ENCODE measurements around the gene ZBTB4.

Gene ZBTB4, protein sequence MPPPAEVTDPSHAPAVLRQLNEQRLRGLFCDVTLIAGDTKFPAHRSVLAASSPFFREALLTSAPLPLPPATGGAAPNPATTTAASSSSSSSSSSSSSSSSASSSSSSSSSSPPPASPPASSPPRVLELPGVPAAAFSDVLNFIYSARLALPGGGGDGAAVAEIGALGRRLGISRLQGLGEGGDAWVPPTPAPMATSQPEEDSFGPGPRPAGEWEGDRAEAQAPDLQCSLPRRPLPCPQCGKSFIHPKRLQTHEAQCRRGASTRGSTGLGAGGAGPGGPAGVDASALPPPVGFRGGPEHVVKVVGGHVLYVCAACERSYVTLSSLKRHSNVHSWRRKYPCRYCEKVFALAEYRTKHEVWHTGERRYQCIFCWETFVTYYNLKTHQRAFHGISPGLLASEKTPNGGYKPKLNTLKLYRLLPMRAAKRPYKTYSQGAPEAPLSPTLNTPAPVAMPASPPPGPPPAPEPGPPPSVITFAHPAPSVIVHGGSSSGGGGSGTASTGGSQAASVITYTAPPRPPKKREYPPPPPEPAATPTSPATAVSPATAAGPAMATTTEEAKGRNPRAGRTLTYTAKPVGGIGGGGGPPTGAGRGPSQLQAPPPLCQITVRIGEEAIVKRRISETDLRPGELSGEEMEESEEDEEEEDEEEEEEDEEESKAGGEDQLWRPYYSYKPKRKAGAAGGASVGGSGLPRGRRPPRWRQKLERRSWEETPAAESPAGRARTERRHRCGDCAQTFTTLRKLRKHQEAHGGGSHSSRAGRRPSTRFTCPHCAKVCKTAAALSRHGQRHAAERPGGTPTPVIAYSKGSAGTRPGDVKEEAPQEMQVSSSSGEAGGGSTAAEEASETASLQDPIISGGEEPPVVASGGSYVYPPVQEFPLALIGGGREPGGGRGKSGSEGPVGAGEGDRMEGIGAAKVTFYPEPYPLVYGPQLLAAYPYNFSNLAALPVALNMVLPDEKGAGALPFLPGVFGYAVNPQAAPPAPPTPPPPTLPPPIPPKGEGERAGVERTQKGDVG

GRCh38 chr17:7479213-7480088 lies at the start of gene ZBTB4:
TSS of gene ZBTB4 (minus strand) at chr17:7479631. CDS start at chr17:7466801, 12,830 bp downstream.
- Histone ChIP-seq H4K20me1 (ENCODE audit: insufficient read depth, low read length) (no peaks in the 10 kb centered on the region), H3K4me2 (ENCODE audit: low read length) (peak within 1 kb of the TSS; percentile 98), H3F3A (ENCODE audit: insufficient read depth, low read length) (no peaks in the 10 kb centered on the region), H3K27ac (ENCODE audit: low read depth, low read length, poor library complexity, severe bottlenecking) (peak within 1 kb of the TSS; percentile 88), H3K27me3 (ENCODE audit: insufficient read depth, low read length) (no peaks in the 10 kb centered on the region), H3K9me2 (ENCODE audit: low read depth, low read length) (no peaks in the 10 kb centered on the region), H3K4me1 (ENCODE audit: insufficient read depth, low read length, severe bottlenecking) (peaks cover 54% of the 10 kb centered on the region), H3K9me3 (ENCODE audit: low read length) (no peaks in the 10 kb centered on the region), H3K4me3 (ENCODE audit: low read depth, low read length, poor library complexity, severe bottlenecking) (peak within 1 kb of the TSS; percentile 76), H3K9ac (ENCODE audit: low read length) (peak within 1 kb of the TSS; percentile 96), H2AFZ (ENCODE audit: low read length) (no peak within 1 kb of the TSS), H3K36me3 (ENCODE audit: insufficient read depth, low read length) (no peaks in the 10 kb centered on the region), H3K79me2 (ENCODE audit: insufficient read depth, low read length) (peaks cover 12% of the 10 kb centered on the region)
- TF ChIP-seq, protein P1, sequence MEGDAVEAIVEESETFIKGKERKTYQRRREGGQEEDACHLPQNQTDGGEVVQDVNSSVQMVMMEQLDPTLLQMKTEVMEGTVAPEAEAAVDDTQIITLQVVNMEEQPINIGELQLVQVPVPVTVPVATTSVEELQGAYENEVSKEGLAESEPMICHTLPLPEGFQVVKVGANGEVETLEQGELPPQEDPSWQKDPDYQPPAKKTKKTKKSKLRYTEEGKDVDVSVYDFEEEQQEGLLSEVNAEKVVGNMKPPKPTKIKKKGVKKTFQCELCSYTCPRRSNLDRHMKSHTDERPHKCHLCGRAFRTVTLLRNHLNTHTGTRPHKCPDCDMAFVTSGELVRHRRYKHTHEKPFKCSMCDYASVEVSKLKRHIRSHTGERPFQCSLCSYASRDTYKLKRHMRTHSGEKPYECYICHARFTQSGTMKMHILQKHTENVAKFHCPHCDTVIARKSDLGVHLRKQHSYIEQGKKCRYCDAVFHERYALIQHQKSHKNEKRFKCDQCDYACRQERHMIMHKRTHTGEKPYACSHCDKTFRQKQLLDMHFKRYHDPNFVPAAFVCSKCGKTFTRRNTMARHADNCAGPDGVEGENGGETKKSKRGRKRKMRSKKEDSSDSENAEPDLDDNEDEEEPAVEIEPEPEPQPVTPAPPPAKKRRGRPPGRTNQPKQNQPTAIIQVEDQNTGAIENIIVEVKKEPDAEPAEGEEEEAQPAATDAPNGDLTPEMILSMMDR (IDR thresholded peaks at IDR 0.05; ENCODE audit: low read length): no peak
- no peak for TF ChIP-seq EZH2 (IDR thresholded peaks at IDR 0.05; ENCODE audit: borderline replicate concordance, low read length)

DNA sequence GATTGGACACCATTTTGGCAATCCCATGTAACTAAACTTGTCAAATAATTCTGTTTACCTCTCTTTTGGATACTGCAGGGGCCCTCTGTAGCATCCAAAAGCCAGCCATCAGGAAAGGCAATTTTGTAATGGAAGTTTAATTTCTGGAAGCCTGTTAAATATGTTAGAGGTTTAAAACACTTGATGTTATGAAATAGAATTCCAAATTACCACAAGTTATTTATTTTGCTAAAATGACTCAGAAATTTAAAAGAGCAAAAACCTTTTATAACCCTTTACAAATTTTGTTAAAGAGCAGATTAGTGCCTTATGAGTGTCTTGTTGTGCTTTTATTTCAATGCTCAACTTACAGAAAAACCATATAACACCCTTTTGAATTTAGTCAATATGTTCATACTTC lies 49.4 kb upstream of the ZBTB4 start:
- Histone ChIP-seq H4K20me1 (ENCODE audit: insufficient read depth, low read length) (no peaks in the 10 kb centered on the region), H3K36me3 (ENCODE audit: insufficient read depth, low read length) (no peaks in the 10 kb centered on the region), H3K4me3 (ENCODE audit: low read depth, low read length, poor library complexity, severe bottlenecking) (no peak overlapping the region), H3K79me2 (ENCODE audit: insufficient read depth, low read length) (no peaks in the 10 kb centered on the region), H3K9ac (ENCODE audit: low read length) (no peak overlapping the region), H2AFZ (ENCODE audit: low read length) (no peak overlapping the region), H3K4me1 (ENCODE audit: insufficient read depth, low read length, severe bottlenecking) (no peaks in the 10 kb centered on the region), H3K4me2 (ENCODE audit: low read length) (no peak overlapping the region), H3F3A (ENCODE audit: insufficient read depth, low read length) (no peaks in the 10 kb centered on the region), H3K27ac (ENCODE audit: low read depth, low read length, poor library complexity, severe bottlenecking) (no peak overlapping the region), H3K9me2 (ENCODE audit: low read depth, low read length) (no peaks in the 10 kb centered on the region), H3K9me3 (ENCODE audit: low read length) (no peaks in the 10 kb centered on the region), H3K27me3 (ENCODE audit: insufficient read depth, low read length) (peaks cover 3% of the 10 kb centered on the region; the same call in 1 of the 2 replicates)
- TF ChIP-seq, protein P1 (IDR thresholded peaks at IDR 0.05; ENCODE audit: low read length): no peak
- no peak for TF ChIP-seq EZH2 (IDR thresholded peaks at IDR 0.05; ENCODE audit: borderline replicate concordance, low read length)

- no peaks in the 10 kb centered on the region for H3K9me2 ChIP-seq (ENCODE audit: low read depth, low read length)
- H3K4me2 ChIP-seq (ENCODE audit: low read length): no peak overlapping the region
- H3K4me3 ChIP-seq (ENCODE audit: low read depth, low read length, poor library complexity, severe bottlenecking): no peak overlapping the region
- no peak overlapping the region for H3K27ac ChIP-seq (ENCODE audit: low read depth, low read length, poor library complexity, severe bottlenecking)
- H3K4me1 ChIP-seq (ENCODE audit: insufficient read depth, low read length, severe bottlenecking): no peaks in the 10 kb centered on the region
- H3K36me3 ChIP-seq (ENCODE audit: insufficient read depth, low read length): no peaks in the 10 kb centered on the region
- H2AFZ ChIP-seq (ENCODE audit: low read length): no peak overlapping the region
- H4K20me1 ChIP-seq (ENCODE audit: insufficient read depth, low read length): no peaks in the 10 kb centered on the region
- H3K79me2 ChIP-seq (ENCODE audit: insufficient read depth, low read length): no peaks in the 10 kb centered on the region
- H3K27me3 ChIP-seq (ENCODE audit: insufficient read depth, low read length): peaks cover 3% of the 10 kb centered on the region; the same call in 1 of the 2 replicates
- H3K9me3 ChIP-seq (ENCODE audit: low read length): no peaks in the 10 kb centered on the region
- H3F3A ChIP-seq (ENCODE audit: insufficient read depth, low read length): no peaks in the 10 kb centered on the region
- TF ChIP-seq, protein P1 (IDR thresholded peaks at IDR 0.05; ENCODE audit: low read length): peak; percentile 64
- no peak for TF ChIP-seq EZH2 (IDR thresholded peaks at IDR 0.05; ENCODE audit: borderline replicate concordance, low read length)
- H3K9ac ChIP-seq (ENCODE audit: low read length): no peak overlapping the region
Observed at GRCh38 chr17:7523033-7523432, 43.6 kb upstream of the ZBTB4 start.
